Measurements from ENCODE around the gene JPH4. TPM values are rescaled to one million over a fixed set of nuclear protein-coding genes. Genes with fewer than 3 reads are reported as not detected.
"Not testable (repeated sequence)": the region's sequence is repeated elsewhere in the genome, so short reads cannot be mapped to it uniquely, and the experiment has no call there.

Gene JPH4
- total RNA-seq, 1 donor from 2014 or later = 2.0 TPM

GRCh38 chr14:23537351-23538049 is 41.1 kb downstream of the JPH4 start:
- DNase-seq (no peak), ATAC-seq (ENCODE audit: low read depth) (no peak)
- Mint-ChIP-seq H3K9me3 (no peaks in the 10 kb centered on the region), H3K36me3 (ENCODE audit: low read depth) (no peaks in the 10 kb centered on the region), H3K4me3 (no peak overlapping the region), H3K27me3 (peaks cover 2% of the 10 kb centered on the region), H3K27ac (no peak overlapping the region), H3K4me1 (no peaks in the 10 kb centered on the region)
- ChIA-PET CTCF (no interaction called here), POLR2A (no interaction called here)
- intact Hi-C loops (cut with micrococcal nuclease) = loop anchor here (2.0 kb wide), 1 partner anchor 19 kb away; the partner anchor contains the start of gene THTPA
- TF ChIP-seq, protein P1, sequence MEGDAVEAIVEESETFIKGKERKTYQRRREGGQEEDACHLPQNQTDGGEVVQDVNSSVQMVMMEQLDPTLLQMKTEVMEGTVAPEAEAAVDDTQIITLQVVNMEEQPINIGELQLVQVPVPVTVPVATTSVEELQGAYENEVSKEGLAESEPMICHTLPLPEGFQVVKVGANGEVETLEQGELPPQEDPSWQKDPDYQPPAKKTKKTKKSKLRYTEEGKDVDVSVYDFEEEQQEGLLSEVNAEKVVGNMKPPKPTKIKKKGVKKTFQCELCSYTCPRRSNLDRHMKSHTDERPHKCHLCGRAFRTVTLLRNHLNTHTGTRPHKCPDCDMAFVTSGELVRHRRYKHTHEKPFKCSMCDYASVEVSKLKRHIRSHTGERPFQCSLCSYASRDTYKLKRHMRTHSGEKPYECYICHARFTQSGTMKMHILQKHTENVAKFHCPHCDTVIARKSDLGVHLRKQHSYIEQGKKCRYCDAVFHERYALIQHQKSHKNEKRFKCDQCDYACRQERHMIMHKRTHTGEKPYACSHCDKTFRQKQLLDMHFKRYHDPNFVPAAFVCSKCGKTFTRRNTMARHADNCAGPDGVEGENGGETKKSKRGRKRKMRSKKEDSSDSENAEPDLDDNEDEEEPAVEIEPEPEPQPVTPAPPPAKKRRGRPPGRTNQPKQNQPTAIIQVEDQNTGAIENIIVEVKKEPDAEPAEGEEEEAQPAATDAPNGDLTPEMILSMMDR (IDR thresholded peaks at IDR 0.05) = no peak

- DNase-seq; H3K4me1 Mint-ChIP-seq; H3K36me3 Mint-ChIP-seq (ENCODE audit: low read depth); ATAC-seq (ENCODE audit: low read depth); POLR2A ChIA-PET; H3K9me3 Mint-ChIP-seq; H3K27ac Mint-ChIP-seq; H3K27me3 Mint-ChIP-seq; H3K4me3 Mint-ChIP-seq; intact Hi-C loops (cut with micrococcal nuclease): not testable (repeated sequence)
- CTCF ChIA-PET = interaction anchor here (0.9 kb wide), 1 partner anchor 24 kb away, joined by 3 read pairs; no protein-coding TSS in a partner anchor
These were observed 41.7 kb downstream of the JPH4 start for GRCh38 chr14:23536906-23537305.

DNA sequence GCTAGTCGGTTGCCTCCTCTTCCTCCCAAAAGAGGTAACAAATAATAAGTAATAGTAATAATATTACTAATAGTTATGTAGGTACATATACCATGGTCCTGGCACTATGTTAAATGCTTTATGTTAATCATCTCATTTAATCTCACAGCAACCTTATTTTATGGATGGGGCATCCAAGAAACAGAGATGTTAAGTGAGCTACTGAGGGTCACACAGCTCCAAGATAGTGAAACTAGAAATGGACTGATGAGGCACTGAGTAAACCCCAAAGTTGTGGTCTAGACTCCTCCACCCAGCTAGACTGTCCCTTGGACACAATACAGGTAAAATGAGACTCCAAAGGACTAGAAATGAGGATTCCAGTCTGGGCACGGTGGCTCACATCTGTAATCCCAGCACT is 42.1 kb downstream of the JPH4 start:
- no peak overlapping the region for H3K27ac Mint-ChIP-seq
- ChIA-PET POLR2A (no interaction called here), CTCF (interaction anchor here (0.9 kb wide), 1 partner anchor 24 kb away, joined by 3 read pairs; no protein-coding TSS in a partner anchor)
- peaks cover 2% of the 10 kb centered on the region for H3K27me3 Mint-ChIP-seq
- TF ChIP-seq, protein P1 (IDR thresholded peaks at IDR 0.05) = no peak
- ATAC-seq (ENCODE audit: low read depth) = no peak
- intact Hi-C loops (cut with micrococcal nuclease) = no loop called here
- H3K9me3 Mint-ChIP-seq = no peaks in the 10 kb centered on the region
- no peaks in the 10 kb centered on the region for H3K4me1 Mint-ChIP-seq
- H3K36me3 Mint-ChIP-seq (ENCODE audit: low read depth) = no peaks in the 10 kb centered on the region
- no peak for DNase-seq
- H3K4me3 Mint-ChIP-seq = no peak overlapping the region

- no peak for DNase-seq
- no peaks in the 10 kb centered on the region for H3K9me3 Mint-ChIP-seq
- peaks cover 2% of the 10 kb centered on the region for H3K27me3 Mint-ChIP-seq
- ChIA-PET CTCF (no interaction called here), POLR2A (no interaction called here)
- no peak overlapping the region for H3K4me3 Mint-ChIP-seq
- intact Hi-C loops (cut with micrococcal nuclease) = no loop called here
- no peak overlapping the region for H3K27ac Mint-ChIP-seq
- no peaks in the 10 kb centered on the region for H3K36me3 Mint-ChIP-seq (ENCODE audit: low read depth)
- no peak for ATAC-seq (ENCODE audit: low read depth)
- no peaks in the 10 kb centered on the region for H3K4me1 Mint-ChIP-seq
- TF ChIP-seq, protein P1 (IDR thresholded peaks at IDR 0.05) = no peak
These were observed 42.6 kb downstream of the JPH4 start for GRCh38 chr14:23535943-23536342.

GRCh38 chr14:23533652-23534435 is 44.7 kb downstream of the JPH4 start:
- TF ChIP-seq, protein P1 (IDR thresholded peaks at IDR 0.05) = no peak
- Mint-ChIP-seq H3K27me3 (no peaks in the 10 kb centered on the region), H3K36me3 (ENCODE audit: low read depth) (no peaks in the 10 kb centered on the region), H3K4me3 (no peak overlapping the region), H3K4me1 (no peaks in the 10 kb centered on the region), H3K27ac (no peak overlapping the region), H3K9me3 (no peaks in the 10 kb centered on the region)
- ChIA-PET CTCF (no interaction called here), POLR2A (no interaction called here)
- ATAC-seq (ENCODE audit: low read depth) = no peak
- DNase-seq = no peak
- intact Hi-C loops (cut with micrococcal nuclease) = no loop called here

Measured in activated B cell treated with CpG ODN at 0.5 μM for 24 hours (primary cell).